Cardiac fibroblast (primary cell): ENCODE results near the gene CALD1.
A peak's percentile ranks its signal among the peaks of the same experiment; 100 is the strongest.

Source experiments
- DNase-seq, 2 donors: peaks; one replicate each; pipeline versions ENCODE4 v3.0.0 to v3.0.0-alpha.2; 2010; ENCODE audit warnings: low read depth in 2 of 2
- H3K4me3 ChIP-seq, 2 donors: replicated peaks in 1 of 2; 1 replicate in 1 of 2; 2 replicates in 1 of 2; pipeline ENCODE4 v1.5.1; 2011; ENCODE audit warnings: low read depth in 2 of 2, low read length in 2 of 2, mild to moderate bottlenecking in 2 of 2, moderate library complexity in 1 of 2
- CTCF ChIP-seq: IDR thresholded peaks from one replicate; pipeline ENCODE4 v1.5.1; 2011; ENCODE audit warnings: low read depth, mild to moderate bottlenecking, low read length, inconsistent platforms

Gene CALD1

DNA sequence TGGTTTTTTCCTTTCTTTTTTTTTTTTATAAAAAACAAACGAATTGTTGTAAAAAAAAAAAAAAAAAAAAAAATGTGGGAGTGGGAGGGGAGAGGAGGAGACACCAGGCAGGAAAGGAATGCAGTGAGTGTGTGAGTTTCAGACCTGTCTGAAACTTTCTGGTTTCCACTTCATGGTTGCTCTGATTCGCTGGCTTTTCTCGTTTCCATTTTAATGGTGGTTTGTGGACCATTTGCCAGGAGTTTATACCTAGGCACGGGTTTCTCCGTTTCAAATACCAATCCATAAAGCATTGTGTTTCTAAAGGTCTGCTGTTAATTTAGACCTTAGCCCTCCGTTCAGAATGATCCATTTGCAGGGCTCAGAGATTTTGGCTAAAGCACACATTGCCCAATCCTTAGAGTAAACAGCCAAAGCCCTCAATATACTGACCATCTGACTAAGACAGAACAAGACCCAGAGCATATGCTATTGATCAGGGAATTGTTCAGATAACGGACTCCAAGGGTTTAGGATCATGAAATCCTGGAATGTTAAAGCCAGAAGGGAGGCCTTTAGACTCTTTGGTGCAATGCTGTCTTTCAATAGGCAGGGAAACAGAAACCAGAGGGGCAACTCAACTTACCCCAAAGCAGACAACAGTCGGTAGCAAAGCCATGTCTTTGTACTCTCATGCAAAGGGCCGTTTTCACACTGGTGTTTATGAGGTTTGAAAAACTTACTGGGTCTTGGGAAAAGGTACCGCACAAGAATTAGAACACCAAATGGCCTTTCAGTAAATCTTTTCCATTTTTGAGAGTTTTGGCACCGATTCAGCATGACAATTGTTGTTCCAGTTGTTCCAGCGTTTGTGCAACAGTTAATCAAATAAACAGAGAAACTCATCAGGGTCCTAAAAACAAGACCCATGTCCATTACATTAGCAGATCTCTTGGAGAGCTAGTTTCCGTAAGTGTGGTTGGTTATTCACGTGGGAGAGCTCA lies 112.6 kb downstream of the CALD1 start:
- no peak for TF ChIP-seq CTCF
- H3K4me3 ChIP-seq = peak overlapping the region; percentile 51 to 62
- peak; percentile 56 to 71 for DNase-seq

- no peak for DNase-seq
- TF ChIP-seq CTCF = no peak
- peak overlapping the region; percentile 51 to 62 for H3K4me3 ChIP-seq
Observed at GRCh38 chr7:134892963-134893362, 113.5 kb downstream of the CALD1 start.

GRCh38 chr7:134893920-134894319 lies 114.5 kb downstream of the CALD1 start:
- no peak overlapping the region for H3K4me3 ChIP-seq
- TF ChIP-seq CTCF = no peak
- DNase-seq = no peak

GRCh38 chr7:134894928-134895327 lies 115.5 kb downstream of the CALD1 start:
- H3K4me3 ChIP-seq = no peak overlapping the region
- TF ChIP-seq CTCF = no peak
- no peak for DNase-seq

- H3K4me3 ChIP-seq = no peak overlapping the region
- TF ChIP-seq CTCF = no peak
- no peak for DNase-seq
Observed at GRCh38 chr7:134896073-134896472, 116.6 kb downstream of the CALD1 start.

DNA sequence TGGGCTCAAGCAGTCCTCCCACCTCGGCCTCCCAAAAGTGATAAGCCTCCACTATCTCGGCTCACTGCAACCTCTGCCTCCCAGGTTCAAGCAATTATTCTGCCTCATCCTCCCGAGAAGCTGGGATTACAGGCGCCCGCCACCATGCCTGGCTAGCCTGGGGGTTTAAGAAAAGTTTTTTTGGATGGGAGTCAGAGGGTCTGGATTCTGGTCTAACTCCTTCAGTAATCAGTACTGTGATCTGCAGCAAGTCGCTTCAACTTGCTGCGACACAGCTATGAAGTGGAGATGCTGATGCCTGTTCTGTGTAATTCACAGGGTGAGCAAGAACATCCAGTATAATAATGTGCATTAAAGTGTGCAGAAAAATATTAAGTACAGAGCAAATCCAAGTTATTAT lies 118.5 kb downstream of the CALD1 start:
- DNase-seq = no peak
- TF ChIP-seq CTCF = no peak
- no peak overlapping the region for H3K4me3 ChIP-seq

DNA sequence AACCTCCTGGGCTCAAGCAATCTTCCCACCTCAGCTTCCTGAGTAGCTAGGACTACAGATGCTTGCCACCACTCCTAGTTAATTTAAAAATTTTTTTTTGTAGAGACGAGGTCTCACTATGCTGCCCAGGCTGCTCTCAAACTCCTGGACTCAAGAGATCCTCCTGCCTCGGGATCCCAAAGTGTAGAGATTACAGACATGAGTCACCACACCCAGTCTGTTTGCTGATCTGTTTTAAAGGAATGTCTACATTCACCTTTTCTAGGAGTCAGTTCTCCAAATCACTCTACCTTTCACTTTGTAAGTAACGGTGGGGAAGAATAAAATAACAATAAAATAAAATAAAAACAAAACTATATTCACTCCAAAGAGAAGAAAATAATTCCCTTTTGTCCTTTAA lies 120.3 kb downstream of the CALD1 start:
- TF ChIP-seq CTCF = no peak
- H3K4me3 ChIP-seq = no peak overlapping the region
- peak; percentile 26 to 70 for DNase-seq
